Activated naive CD4-positive, alpha-beta T cell treated with anti-CD3 and anti-CD28 coated beads, Interleukin-2, amount 10 ng/mL, durations not matched to agents 7 days and 5 days (primary cell): ENCODE measurements around the gene NBPF3.
"Not testable (repeated sequence)": the region's sequence is repeated elsewhere in the genome, so short reads cannot be mapped to it uniquely, and the experiment has no call there.

Source experiments
- CTCF ChIA-PET: fragments of 350-600 bp; sonication (Branson Sonifier 250); formaldehyde crosslinking; loops from one replicate; lab custom pipeline; 2021; ENCODE audit warnings: antibody characterized with exemption; lab: Charles Lee
- DNase-seq: peaks from one replicate; pipeline ENCODE4 v3.0.0-alpha.2; 2020
- H3K27ac Mint-ChIP-seq: one replicate; pipeline ENCODE4 v1.8.0; 2021; ENCODE audit warnings: mild to moderate bottlenecking, moderate library complexity, mixed read lengths
- H3K27me3 Mint-ChIP-seq: one replicate; pipeline ENCODE4 v1.8.0; 2021; ENCODE audit warnings: mild to moderate bottlenecking, mixed read lengths
- H3K36me3 Mint-ChIP-seq: one replicate; pipeline ENCODE4 v1.8.0; 2021; ENCODE audit warnings: mixed read lengths
- H3K4me1 Mint-ChIP-seq: one replicate; pipeline ENCODE4 v1.8.0; 2021; ENCODE audit warnings: mixed read lengths
- H3K4me3 Mint-ChIP-seq: one replicate; pipeline ENCODE4 v1.8.0; 2021; ENCODE audit warnings: mild to moderate bottlenecking, moderate library complexity, mixed read lengths
- H3K9me3 Mint-ChIP-seq: one replicate; pipeline ENCODE4 v1.8.0; 2021; ENCODE audit warnings: mixed read lengths

The NBPF3 gene

GRCh38 chr1:21430875-21431274 lies 9.1 kb upstream of the NBPF3 start:
- not testable (repeated sequence) for H3K4me3 Mint-ChIP-seq, H3K27ac Mint-ChIP-seq

DNA sequence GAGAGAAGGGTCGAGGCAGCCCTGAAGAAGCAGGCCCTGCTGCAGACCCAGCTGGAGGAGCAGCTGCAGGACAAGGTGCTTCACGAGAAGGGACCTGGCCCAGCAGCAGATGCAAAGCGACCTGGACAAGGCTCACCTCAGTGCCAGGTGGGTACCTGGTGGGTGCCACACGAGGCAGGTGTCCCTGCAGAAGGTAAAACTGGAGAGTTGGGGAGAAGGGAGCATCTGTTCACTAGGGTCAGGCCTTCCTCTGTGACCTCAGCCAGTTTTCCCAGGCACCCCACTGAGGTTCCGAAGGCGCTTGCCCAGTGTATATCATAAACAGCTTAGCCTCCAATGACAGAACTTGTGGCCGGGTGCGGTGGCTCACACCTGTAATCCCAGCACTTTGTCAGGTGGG lies 5.5 kb upstream of the NBPF3 start:
- no peak for DNase-seq
- Mint-ChIP-seq H3K36me3 (no peaks in the 10 kb centered on the region), H3K9me3 (no peaks in the 10 kb centered on the region), H3K4me1 (peaks cover 5% of the 10 kb centered on the region), H3K4me3 (no peak overlapping the region), H3K27ac (no peak overlapping the region), H3K27me3 (peaks cover 74% of the 10 kb centered on the region)
- CTCF ChIA-PET = interaction anchor here (0.7 kb wide), 1 partner anchor 29 kb away, joined by 3 read pairs; no protein-coding TSS in a partner anchor

More at GRCh38 chr1:21430875-21431274, 9.1 kb upstream of the NBPF3 start:
- DNase-seq, CTCF ChIA-PET, H3K4me1 Mint-ChIP-seq, H3K36me3 Mint-ChIP-seq, H3K9me3 Mint-ChIP-seq: not testable (repeated sequence)
- peaks cover 71% of the 10 kb centered on the region for H3K27me3 Mint-ChIP-seq

GRCh38 chr1:21435646-21436487 lies 4.1 kb upstream of the NBPF3 start:
- no peak for DNase-seq
- H3K27me3 Mint-ChIP-seq = peaks cover 80% of the 10 kb centered on the region
- no peak overlapping the region for H3K27ac Mint-ChIP-seq
- CTCF ChIA-PET = no interaction called here
- no peak overlapping the region for H3K4me3 Mint-ChIP-seq
- no peaks in the 10 kb centered on the region for H3K36me3 Mint-ChIP-seq
- H3K4me1 Mint-ChIP-seq = peaks cover 14% of the 10 kb centered on the region
- no peaks in the 10 kb centered on the region for H3K9me3 Mint-ChIP-seq

DNA sequence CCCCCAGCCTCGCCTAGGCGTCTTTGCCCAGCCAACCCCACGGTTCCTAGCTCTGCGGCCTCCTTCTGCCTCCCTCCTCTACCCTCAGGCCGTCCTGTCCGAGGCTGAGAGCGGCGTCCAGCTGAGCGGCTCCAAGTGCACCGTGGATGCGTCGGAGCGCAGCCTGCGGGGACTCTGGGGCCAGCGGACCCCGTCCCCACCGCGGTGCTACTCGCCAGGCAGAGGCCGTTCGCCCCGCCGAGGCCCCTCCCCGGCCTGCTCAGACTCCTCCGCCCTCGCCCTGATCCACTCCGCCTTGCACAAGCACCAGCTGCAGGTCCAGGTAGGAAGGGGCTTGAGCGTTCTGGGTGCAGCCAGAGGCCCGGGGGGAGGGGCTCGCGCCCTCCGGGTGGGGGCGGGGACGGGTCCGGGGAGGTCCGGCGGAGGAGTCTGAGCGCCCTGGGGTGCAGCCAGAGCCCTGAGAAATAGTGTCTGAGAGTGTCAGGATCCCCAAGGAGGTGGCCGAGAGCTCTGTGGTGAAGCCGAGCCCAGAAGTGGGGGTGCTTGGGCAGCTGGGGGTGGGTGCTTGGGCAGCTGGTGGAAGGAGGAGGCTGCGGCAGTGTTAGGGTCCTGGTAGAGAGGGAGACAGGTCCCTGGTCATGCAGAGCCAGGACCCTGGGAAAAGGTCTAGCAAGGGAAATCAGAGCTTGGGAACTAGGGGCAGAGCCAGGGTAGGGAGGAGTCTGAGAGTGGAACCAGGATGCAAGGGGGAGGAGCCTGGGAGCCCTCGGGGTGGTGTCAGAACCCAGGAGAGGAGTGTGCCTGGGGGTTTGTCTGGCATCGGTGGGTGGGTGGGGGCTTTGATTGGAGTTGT lies 3.2 kb upstream of the NBPF3 start:
- DNase-seq = no peak
- Mint-ChIP-seq H3K9me3 (no peaks in the 10 kb centered on the region), H3K4me1 (peaks cover 18% of the 10 kb centered on the region), H3K27me3 (peaks cover 74% of the 10 kb centered on the region), H3K4me3 (no peak overlapping the region), H3K36me3 (no peaks in the 10 kb centered on the region), H3K27ac (no peak overlapping the region)
- CTCF ChIA-PET = no interaction called here

GRCh38 chr1:21437341-21437640 lies 2.6 kb upstream of the NBPF3 start:
- Mint-ChIP-seq H3K9me3 (no peaks in the 10 kb centered on the region), H3K27me3 (peaks cover 74% of the 10 kb centered on the region), H3K4me1 (peaks cover 21% of the 10 kb centered on the region), H3K4me3 (no peak overlapping the region), H3K36me3 (no peaks in the 10 kb centered on the region), H3K27ac (no peak overlapping the region)
- DNase-seq = no peak
- CTCF ChIA-PET = no interaction called here

- CTCF ChIA-PET, H3K27ac Mint-ChIP-seq: not testable (repeated sequence)
- peaks cover 21% of the 10 kb centered on the region for H3K4me1 Mint-ChIP-seq
Measured at GRCh38 chr1:21438646-21439312, 1.2 kb upstream of the NBPF3 start.

GRCh38 chr1:21439345-21439720 lies 604 bp upstream of the NBPF3 start:
- Mint-ChIP-seq H3K4me3 (peak overlapping the region; percentile 91), H3K36me3 (no peaks in the 10 kb centered on the region), H3K4me1 (peaks cover 21% of the 10 kb centered on the region), H3K27me3 (peaks cover 64% of the 10 kb centered on the region), H3K9me3 (no peaks in the 10 kb centered on the region), H3K27ac (no peak overlapping the region)
- DNase-seq = no peak
- CTCF ChIA-PET = no interaction called here

More at GRCh38 chr1:21438646-21439312, 1.2 kb upstream of the NBPF3 start:
- Mint-ChIP-seq H3K27me3 (peaks cover 68% of the 10 kb centered on the region), H3K4me3 (peak overlapping the region; percentile 40)
- DNase-seq, H3K9me3 Mint-ChIP-seq, H3K36me3 Mint-ChIP-seq: not testable (repeated sequence)

- CTCF ChIA-PET, H3K9me3 Mint-ChIP-seq, H3K36me3 Mint-ChIP-seq: not testable (repeated sequence)
- Mint-ChIP-seq H3K4me3 (peak overlapping the region; percentile 91), H3K27ac (peak overlapping the region; percentile 43), H3K27me3 (peaks cover 57% of the 10 kb centered on the region), H3K4me1 (peaks cover 21% of the 10 kb centered on the region)
- DNase-seq = peak; percentile 47
Measured at GRCh38 chr1:21440630-21441125, 741 bp downstream of the NBPF3 start.

DNA sequence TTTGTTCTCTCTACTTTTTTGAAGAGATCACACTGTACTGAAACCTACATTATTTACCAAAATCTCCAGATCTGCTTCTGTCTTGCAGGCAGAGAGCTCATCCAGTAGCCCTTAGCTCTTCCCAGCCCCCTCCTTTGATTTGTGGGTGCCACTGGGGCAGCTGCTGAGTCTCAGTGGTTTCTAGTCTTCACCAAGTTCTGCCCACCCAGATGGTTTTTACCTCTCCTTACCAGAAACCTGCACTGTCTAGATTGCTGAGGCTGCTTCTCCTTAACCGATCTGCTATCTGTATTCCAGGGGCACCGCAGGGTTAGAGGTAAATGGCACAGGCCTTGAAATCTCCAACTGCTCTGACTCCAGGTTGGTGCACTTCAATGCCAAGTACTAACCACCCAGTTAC lies 6.7 kb downstream of the NBPF3 start:
- H3K27me3 Mint-ChIP-seq, DNase-seq, H3K9me3 Mint-ChIP-seq, H3K4me3 Mint-ChIP-seq, H3K27ac Mint-ChIP-seq, CTCF ChIA-PET, H3K36me3 Mint-ChIP-seq: not testable (repeated sequence)
- peaks cover 18% of the 10 kb centered on the region for H3K4me1 Mint-ChIP-seq

DNA sequence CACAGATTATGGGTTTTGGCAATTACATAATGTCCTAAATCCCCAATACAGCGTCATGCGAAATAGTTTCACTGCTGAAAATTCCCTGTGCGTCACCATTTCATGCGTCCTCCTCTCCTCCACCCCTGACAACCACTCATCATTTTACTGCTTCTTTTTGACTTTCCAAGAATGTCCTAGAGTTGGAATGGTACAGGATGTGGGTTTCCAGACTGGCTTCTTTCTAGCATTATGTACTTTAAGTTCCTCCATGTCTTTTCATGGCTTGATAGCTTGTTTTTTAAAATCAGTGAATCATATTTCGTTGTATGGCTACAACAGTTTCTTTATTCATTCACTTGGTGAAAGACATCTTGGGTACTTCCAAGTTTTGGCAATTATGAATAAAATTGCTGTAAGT lies 7.4 kb downstream of the NBPF3 start:
- H3K36me3 Mint-ChIP-seq = peaks cover 3% of the 10 kb centered on the region
- H3K4me1 Mint-ChIP-seq = peaks cover 14% of the 10 kb centered on the region
- no peak overlapping the region for H3K4me3 Mint-ChIP-seq
- peaks cover 7% of the 10 kb centered on the region for H3K27me3 Mint-ChIP-seq
- CTCF ChIA-PET = no interaction called here
- no peak overlapping the region for H3K27ac Mint-ChIP-seq
- H3K9me3 Mint-ChIP-seq = no peaks in the 10 kb centered on the region
- DNase-seq = no peak

DNA sequence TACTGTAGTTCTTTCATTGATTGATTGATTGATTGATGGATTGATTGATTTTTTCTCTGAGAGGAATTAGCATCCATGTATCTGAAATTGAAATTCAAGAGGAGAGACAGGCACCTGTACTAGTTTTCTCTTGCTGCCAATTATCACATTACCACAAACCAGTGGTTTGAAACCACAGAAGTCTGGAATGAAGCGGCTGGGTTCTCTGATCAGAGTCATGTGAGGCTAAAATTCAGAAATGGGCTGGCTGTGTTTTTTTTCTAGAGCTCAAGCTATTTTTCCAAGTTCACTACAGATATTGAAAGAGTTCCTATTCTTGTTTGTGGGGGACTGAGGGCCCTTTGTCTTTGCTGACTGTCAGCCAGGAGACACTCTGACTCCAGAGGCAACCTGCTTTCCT lies 10.0 kb downstream of the NBPF3 start:
- CTCF ChIA-PET = interaction anchor here (0.6 kb wide), 1 partner anchor 78 kb away, joined by 3 read pairs; no protein-coding TSS in a partner anchor
- no peak overlapping the region for H3K4me3 Mint-ChIP-seq
- peaks cover 2% of the 10 kb centered on the region for H3K27me3 Mint-ChIP-seq
- peaks cover 26% of the 10 kb centered on the region for H3K4me1 Mint-ChIP-seq
- DNase-seq = no peak
- no peaks in the 10 kb centered on the region for H3K9me3 Mint-ChIP-seq
- H3K36me3 Mint-ChIP-seq = peaks cover 3% of the 10 kb centered on the region
- H3K27ac Mint-ChIP-seq = no peak overlapping the region

GRCh38 chr1:21451212-21451611 lies 11.3 kb downstream of the NBPF3 start:
- DNase-seq = no peak
- CTCF ChIA-PET = no interaction called here
- H3K36me3 Mint-ChIP-seq = peaks cover 3% of the 10 kb centered on the region

GRCh38 chr1:21451981-21452411 lies 12.1 kb downstream of the NBPF3 start:
- Mint-ChIP-seq H3K9me3 (no peaks in the 10 kb centered on the region), H3K4me3 (no peak overlapping the region), H3K27ac (no peak overlapping the region), H3K36me3 (peaks cover 3% of the 10 kb centered on the region), H3K4me1 (peaks cover 22% of the 10 kb centered on the region), H3K27me3 (no peaks in the 10 kb centered on the region)
- CTCF ChIA-PET = no interaction called here
- DNase-seq = no peak

More at GRCh38 chr1:21451212-21451611, 11.3 kb downstream of the NBPF3 start:
- Mint-ChIP-seq H3K27me3 (no peaks in the 10 kb centered on the region), H3K9me3 (no peaks in the 10 kb centered on the region), H3K4me1 (peaks cover 22% of the 10 kb centered on the region), H3K4me3 (no peak overlapping the region), H3K27ac (no peak overlapping the region)

DNA sequence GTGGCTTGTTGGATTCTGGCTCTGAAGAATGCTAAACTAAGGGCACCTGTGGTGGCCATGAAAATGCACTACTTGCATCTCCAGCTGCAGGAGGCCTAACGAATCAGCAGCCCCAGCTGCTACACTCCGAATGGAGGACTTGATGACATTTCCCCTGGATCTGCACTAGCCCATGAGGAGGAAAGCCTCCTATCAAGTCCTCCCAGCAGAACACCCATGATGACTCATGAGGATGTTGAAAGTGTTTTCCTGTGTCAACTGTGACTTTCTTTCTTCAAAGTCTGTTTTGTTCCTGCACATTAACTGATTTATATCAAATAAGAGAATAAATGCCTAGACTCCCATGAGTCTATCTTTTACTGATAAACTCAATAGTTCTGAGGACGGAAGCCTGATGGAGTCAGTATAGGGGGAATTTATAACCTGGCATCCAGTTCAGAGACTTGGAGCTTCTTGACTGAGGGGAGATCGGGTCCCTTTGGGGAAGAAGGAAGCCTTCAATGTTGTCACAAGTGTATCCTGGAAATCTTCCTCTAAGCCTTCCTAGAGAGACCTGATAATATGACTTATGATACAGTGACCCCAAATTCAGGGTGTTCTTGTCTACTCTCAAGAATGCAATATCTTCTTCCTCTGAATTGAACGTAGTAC lies 14.2 kb downstream of the NBPF3 start:
- DNase-seq = not testable (repeated sequence)

More for the DNA sequence above, 14.2 kb downstream of the NBPF3 start:
- H3K9me3 Mint-ChIP-seq, CTCF ChIA-PET, H3K27me3 Mint-ChIP-seq, H3K4me3 Mint-ChIP-seq, H3K27ac Mint-ChIP-seq, H3K36me3 Mint-ChIP-seq: not testable (repeated sequence)
- peaks cover 22% of the 10 kb centered on the region for H3K4me1 Mint-ChIP-seq
